ENCODE measurements around the gene HTR3C.
A peak's percentile ranks its signal among the peaks of the same experiment; 100 is the strongest.

- no peak for TF ChIP-seq EZH2 (optimal IDR thresholded peaks at IDR 0.05; ENCODE audit: low read depth, low read length)
- TF ChIP-seq, protein P1, sequence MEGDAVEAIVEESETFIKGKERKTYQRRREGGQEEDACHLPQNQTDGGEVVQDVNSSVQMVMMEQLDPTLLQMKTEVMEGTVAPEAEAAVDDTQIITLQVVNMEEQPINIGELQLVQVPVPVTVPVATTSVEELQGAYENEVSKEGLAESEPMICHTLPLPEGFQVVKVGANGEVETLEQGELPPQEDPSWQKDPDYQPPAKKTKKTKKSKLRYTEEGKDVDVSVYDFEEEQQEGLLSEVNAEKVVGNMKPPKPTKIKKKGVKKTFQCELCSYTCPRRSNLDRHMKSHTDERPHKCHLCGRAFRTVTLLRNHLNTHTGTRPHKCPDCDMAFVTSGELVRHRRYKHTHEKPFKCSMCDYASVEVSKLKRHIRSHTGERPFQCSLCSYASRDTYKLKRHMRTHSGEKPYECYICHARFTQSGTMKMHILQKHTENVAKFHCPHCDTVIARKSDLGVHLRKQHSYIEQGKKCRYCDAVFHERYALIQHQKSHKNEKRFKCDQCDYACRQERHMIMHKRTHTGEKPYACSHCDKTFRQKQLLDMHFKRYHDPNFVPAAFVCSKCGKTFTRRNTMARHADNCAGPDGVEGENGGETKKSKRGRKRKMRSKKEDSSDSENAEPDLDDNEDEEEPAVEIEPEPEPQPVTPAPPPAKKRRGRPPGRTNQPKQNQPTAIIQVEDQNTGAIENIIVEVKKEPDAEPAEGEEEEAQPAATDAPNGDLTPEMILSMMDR (IDR thresholded peaks at IDR 0.05; ENCODE audit: low read length) = peak; percentile 25; the same call in 1 of the 2 replicates
- no peak for TF ChIP-seq EZH2phosphoT487 (IDR thresholded peaks at IDR 0.05; ENCODE audit: low read length)
These were observed 35.0 kb upstream of the HTR3C start, which contains the start of gene ABCC5 for GRCh38 chr3:184017672-184018423.
